ENCODE results near the gene CAMK4.

The CAMK4 gene

GRCh38 chr5:111535879-111536549 lies 311.8 kb downstream of the CAMK4 start:
- no peak overlapping the region for H3K4me3 ChIP-seq (ENCODE audit: control insufficient read depth, low read depth, low read length)
- TF ChIP-seq CTCF (IDR thresholded peaks at IDR 0.05; ENCODE audit: control insufficient read depth, insufficient read depth, low read depth, low read length, missing control alignments) = no peak
- DNase-seq (ENCODE audit: low read depth) = no peak

- DNase-seq (ENCODE audit: low read depth) = no peak
- H3K4me3 ChIP-seq (ENCODE audit: control insufficient read depth, low read depth, low read length) = no peak overlapping the region
- TF ChIP-seq CTCF (IDR thresholded peaks at IDR 0.05; ENCODE audit: control insufficient read depth, insufficient read depth, low read depth, low read length, missing control alignments) = no peak
Measured at GRCh38 chr5:111537141-111538024, 313.2 kb downstream of the CAMK4 start.
